WTC11 (cell line): Measurements from ENCODE around the gene KDF1.

Experiments used
- TF ChIP-seq, protein P1 (sequence below): fragments of 200-600 bp; IDR thresholded peaks from 2 replicates; pipeline ENCODE4 v1.8.0; 2022; ENCODE audit warnings: antibody characterized with exemption
- TF ChIP-seq, protein P2 (sequence below): sonication (generic); formaldehyde crosslinking; IDR thresholded peaks from 2 replicates; pipeline ENCODE4 v1.8.1; 2023; ENCODE audit warnings: mild to moderate bottlenecking, missing genetic modification reagents

DNA sequence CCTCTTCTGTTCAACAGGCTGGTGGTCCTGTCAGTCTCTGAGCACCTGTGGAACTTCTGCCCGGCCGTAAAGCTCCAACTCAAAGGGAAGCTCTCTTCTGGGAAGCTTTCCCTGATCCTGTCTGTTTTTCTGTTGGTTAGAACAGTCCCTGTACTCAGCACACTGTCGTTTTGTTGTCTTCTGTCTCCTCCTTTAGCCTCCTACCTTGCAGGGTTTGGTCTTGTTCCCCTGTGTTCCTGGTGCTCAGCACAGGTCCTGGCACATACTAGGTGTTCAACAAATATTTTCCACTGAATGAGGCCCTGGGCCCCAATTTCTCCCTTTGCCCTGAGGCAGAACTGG, 328 bp upstream of the KDF1 start:
- TF ChIP-seq, protein P1, sequence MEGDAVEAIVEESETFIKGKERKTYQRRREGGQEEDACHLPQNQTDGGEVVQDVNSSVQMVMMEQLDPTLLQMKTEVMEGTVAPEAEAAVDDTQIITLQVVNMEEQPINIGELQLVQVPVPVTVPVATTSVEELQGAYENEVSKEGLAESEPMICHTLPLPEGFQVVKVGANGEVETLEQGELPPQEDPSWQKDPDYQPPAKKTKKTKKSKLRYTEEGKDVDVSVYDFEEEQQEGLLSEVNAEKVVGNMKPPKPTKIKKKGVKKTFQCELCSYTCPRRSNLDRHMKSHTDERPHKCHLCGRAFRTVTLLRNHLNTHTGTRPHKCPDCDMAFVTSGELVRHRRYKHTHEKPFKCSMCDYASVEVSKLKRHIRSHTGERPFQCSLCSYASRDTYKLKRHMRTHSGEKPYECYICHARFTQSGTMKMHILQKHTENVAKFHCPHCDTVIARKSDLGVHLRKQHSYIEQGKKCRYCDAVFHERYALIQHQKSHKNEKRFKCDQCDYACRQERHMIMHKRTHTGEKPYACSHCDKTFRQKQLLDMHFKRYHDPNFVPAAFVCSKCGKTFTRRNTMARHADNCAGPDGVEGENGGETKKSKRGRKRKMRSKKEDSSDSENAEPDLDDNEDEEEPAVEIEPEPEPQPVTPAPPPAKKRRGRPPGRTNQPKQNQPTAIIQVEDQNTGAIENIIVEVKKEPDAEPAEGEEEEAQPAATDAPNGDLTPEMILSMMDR: no peak
- TF ChIP-seq, protein P2, sequence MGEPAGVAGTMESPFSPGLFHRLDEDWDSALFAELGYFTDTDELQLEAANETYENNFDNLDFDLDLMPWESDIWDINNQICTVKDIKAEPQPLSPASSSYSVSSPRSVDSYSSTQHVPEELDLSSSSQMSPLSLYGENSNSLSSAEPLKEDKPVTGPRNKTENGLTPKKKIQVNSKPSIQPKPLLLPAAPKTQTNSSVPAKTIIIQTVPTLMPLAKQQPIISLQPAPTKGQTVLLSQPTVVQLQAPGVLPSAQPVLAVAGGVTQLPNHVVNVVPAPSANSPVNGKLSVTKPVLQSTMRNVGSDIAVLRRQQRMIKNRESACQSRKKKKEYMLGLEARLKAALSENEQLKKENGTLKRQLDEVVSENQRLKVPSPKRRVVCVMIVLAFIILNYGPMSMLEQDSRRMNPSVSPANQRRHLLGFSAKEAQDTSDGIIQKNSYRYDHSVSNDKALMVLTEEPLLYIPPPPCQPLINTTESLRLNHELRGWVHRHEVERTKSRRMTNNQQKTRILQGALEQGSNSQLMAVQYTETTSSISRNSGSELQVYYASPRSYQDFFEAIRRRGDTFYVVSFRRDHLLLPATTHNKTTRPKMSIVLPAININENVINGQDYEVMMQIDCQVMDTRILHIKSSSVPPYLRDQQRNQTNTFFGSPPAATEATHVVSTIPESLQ: no peak
